ENCODE results near the gene MPRIP.

MPRIP gene

DNA sequence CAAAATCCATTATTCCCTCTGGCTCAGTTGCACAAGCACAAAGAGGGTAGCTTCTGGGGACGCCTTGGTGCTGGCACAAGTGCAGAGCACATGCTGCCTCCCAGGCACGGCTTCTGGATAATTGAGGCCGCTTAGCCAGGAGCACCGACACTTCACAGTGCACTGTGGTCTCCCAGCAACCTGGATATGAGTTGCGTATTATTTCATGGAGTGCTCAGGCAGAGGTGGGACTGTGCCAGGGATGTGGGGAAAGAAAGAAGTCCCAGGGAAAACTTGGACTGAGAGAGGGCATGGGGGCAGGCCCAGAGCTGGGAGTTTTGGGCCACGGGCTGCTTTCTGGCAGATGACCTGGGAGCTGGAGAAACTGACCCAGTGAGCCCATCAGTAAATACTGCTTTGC is 37.5 kb downstream of the MPRIP start:
- no peak for DNase-seq (ENCODE audit: low spot score)
- TF ChIP-seq CTCF (IDR thresholded peaks at IDR 0.05; ENCODE audit: extremely low read depth, insufficient read depth, missing control alignments): no peak
- in situ Hi-C loops (cut with MboI; ENCODE audit: low pct_unique_long_range_greater_than_20kb, low sequenced_read_pairs, unreplicated experiment): no loop called here

DNA sequence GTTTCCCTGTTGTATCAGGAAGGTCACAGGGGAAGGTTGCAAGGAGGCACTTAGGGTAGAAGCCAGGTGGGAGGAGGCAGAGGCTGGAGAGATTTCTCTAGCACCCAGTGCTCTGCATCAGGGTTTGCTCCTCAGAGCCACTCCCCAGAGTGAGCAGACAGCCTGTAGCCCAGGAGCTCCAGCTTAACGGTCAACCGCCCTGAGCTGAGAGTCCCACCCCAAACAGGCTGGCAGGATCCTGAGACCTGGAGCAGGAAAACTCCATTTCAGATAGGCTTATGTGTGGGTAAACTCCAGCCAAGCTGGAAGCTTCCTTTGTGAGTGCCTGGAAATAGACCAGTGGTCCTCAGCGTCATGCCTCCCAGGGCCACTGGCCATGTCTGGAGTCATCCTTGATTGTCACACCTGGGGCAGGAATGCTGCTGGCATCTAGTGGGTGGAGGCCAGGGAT is 37.9 kb downstream of the MPRIP start:
- in situ Hi-C loops (cut with MboI; ENCODE audit: low pct_unique_long_range_greater_than_20kb, low sequenced_read_pairs, unreplicated experiment): no loop called here
- no peak for DNase-seq (ENCODE audit: low spot score)
- no peak for TF ChIP-seq CTCF (IDR thresholded peaks at IDR 0.05; ENCODE audit: extremely low read depth, insufficient read depth, missing control alignments)

GRCh38 chr17:17080781-17081180 is 38.5 kb downstream of the MPRIP start:
- no peak for TF ChIP-seq CTCF (IDR thresholded peaks at IDR 0.05; ENCODE audit: extremely low read depth, insufficient read depth, missing control alignments)
- no peak for DNase-seq (ENCODE audit: low spot score)
- in situ Hi-C loops (cut with MboI; ENCODE audit: low pct_unique_long_range_greater_than_20kb, low sequenced_read_pairs, unreplicated experiment): no loop called here

GRCh38 chr17:17081304-17081940 is 39.2 kb downstream of the MPRIP start:
- DNase-seq (ENCODE audit: low spot score): no peak
- in situ Hi-C loops (cut with MboI; ENCODE audit: low pct_unique_long_range_greater_than_20kb, low sequenced_read_pairs, unreplicated experiment): no loop called here
- no peak for TF ChIP-seq CTCF (IDR thresholded peaks at IDR 0.05; ENCODE audit: extremely low read depth, insufficient read depth, missing control alignments)

- no peak for TF ChIP-seq CTCF (IDR thresholded peaks at IDR 0.05; ENCODE audit: extremely low read depth, insufficient read depth, missing control alignments)
- in situ Hi-C loops (cut with MboI; ENCODE audit: low pct_unique_long_range_greater_than_20kb, low sequenced_read_pairs, unreplicated experiment): no loop called here
- DNase-seq (ENCODE audit: low spot score): no peak
Observed at GRCh38 chr17:17082878-17083277, 40.6 kb downstream of the MPRIP start.

- no peak for TF ChIP-seq CTCF (IDR thresholded peaks at IDR 0.05; ENCODE audit: extremely low read depth, insufficient read depth, missing control alignments)
- no peak for DNase-seq (ENCODE audit: low spot score)
- in situ Hi-C loops (cut with MboI; ENCODE audit: low pct_unique_long_range_greater_than_20kb, low sequenced_read_pairs, unreplicated experiment): no loop called here
Observed at GRCh38 chr17:17084317-17084835, 42.1 kb downstream of the MPRIP start.
